Measurements from ENCODE around the gene CLIC3.

Gene CLIC3

DNA sequence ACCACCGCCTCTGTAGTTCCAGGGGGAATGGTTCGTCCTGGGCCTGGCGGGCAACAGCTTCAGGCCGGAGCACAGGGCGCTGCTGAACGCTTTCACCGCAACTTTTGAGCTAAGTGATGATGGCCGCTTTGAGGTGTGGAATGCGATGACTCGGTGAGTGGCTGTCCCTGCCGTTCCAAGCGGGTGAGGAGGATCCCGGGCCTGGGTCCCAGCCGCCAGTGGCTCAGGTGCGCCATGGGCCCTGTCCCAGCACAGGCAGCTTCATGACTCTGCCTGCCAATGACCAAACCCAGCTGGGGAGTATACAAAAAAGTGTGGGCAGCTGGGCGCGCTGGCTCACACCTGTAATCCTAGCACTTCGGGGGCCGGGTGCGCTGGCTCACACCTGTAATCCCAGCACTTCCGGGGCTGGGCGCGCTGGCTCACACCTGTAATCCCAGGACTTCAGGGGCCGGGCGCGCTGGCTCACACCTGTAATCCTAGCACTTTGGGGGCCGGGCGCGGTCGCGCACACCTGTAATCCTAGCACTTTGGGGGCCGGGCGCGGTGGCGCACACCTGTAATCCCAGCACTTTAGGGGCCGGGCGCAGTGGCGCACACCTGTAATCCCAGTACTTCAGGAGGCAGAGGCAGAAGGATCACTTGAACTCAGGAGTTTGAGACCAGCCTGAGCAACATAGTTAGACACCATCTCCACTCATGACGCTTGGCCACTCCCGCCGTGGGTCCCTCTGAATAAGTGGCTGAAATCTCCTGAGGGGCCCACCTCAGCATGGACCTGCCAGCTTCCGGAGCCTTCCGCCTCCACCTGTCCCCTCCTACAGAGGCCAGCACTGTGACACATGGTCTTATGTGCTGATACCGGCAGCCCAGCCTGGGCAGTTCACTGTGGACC is 43.2 kb downstream of the CLIC3 start:
- Histone ChIP-seq H3K4me3 (ENCODE audit: low read depth, low read length) (no peak overlapping the region), H3K27ac (no peak overlapping the region), H3K27me3 (replicated peaks) (no peaks in the 10 kb centered on the region), H3K36me3 (replicated peaks) (no peaks in the 10 kb centered on the region)
- TF ChIP-seq, protein P1, sequence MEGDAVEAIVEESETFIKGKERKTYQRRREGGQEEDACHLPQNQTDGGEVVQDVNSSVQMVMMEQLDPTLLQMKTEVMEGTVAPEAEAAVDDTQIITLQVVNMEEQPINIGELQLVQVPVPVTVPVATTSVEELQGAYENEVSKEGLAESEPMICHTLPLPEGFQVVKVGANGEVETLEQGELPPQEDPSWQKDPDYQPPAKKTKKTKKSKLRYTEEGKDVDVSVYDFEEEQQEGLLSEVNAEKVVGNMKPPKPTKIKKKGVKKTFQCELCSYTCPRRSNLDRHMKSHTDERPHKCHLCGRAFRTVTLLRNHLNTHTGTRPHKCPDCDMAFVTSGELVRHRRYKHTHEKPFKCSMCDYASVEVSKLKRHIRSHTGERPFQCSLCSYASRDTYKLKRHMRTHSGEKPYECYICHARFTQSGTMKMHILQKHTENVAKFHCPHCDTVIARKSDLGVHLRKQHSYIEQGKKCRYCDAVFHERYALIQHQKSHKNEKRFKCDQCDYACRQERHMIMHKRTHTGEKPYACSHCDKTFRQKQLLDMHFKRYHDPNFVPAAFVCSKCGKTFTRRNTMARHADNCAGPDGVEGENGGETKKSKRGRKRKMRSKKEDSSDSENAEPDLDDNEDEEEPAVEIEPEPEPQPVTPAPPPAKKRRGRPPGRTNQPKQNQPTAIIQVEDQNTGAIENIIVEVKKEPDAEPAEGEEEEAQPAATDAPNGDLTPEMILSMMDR (IDR thresholded peaks at IDR 0.05; ENCODE audit: low read depth, low read length, missing control alignments), result no peak
- in situ Hi-C loops (cut with HindIII; ENCODE audit: low pct_ligation_motif_present, low sequenced_read_pairs), result no loop called here
- no peak for DNase-seq

DNA sequence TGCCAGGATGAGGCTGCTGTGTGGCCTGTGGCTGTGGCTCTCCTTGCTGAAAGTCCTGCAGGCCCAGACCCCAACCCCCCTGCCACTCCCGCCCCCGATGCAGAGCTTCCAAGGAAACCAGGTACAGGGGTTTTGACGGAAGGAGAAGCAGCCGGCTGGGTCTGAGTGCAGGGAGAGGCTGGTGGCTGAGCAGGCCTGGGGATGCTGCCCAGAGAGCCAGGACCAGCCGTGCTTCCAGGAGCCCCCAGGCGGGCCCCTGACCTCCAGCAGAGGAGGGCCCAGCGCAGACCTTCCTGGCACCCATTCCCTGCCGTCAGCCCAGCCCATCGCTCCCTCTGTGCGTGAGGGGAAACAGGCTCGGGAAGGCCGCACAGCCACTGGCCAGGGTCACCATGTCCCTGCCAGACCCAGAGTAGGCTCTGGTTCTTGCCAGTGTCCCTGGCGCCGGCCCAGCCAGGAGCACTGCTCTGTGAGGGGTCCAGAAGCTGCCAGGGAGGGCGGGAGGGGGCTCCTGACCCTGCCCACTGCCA is 44.0 kb downstream of the CLIC3 start:
- in situ Hi-C loops (cut with HindIII; ENCODE audit: low pct_ligation_motif_present, low sequenced_read_pairs), result no loop called here
- TF ChIP-seq, protein P1 (IDR thresholded peaks at IDR 0.05; ENCODE audit: low read depth, low read length, missing control alignments), result no peak
- Histone ChIP-seq H3K27me3 (replicated peaks) (no peaks in the 10 kb centered on the region), H3K36me3 (replicated peaks) (no peaks in the 10 kb centered on the region), H3K4me3 (ENCODE audit: low read depth, low read length) (no peak overlapping the region), H3K27ac (no peak overlapping the region)
- DNase-seq, result no peak

DNA sequence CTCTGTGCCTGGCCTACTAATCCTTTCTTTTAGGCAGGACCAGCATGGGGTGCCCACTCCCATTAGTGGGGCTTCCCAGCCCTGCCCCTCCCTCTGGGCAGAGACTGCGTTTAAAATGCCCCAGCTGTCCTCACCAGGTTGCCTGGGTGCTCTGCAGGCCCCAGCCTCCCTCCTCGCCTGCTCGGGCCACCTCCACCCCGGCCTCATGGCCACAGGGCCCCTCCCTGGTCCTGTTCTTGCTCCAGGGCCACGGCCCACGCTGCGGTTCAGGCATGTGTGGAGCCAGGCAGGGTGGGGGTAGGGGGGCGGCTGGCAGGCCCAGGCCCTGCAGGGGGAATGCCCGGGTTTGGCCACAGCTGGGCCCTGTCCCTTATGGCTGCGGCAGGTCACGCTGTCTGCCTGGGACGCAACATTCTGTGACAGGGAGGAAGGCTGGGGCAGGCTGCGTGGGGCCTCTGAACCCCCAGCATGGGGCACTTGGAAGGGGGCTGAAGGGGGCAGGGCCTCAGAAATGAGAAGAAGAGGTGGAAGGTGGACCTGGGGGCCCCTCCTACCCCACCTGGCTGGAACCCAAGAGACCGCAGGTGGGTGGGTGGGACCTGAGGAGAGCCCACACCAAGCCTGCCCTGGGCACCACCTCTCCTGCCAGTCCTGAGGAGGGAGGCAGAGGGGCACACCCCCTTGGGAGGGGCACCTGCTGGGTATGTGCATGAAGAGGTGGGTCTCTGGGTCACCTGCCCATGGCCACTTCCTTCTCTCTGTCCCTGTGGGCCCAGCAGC is 44.6 kb downstream of the CLIC3 start, which contains the start of gene LCN12:
Gene LCN12, plus strand, starts transcription at position 733 of the 780 bp plus-strand sequence. CDS start 55 bp downstream, outside the sequence.
- no peaks in the 10 kb centered on the region for H3K36me3 ChIP-seq (replicated peaks)
- H3K4me3 ChIP-seq (ENCODE audit: low read depth, low read length), result no peak within 1 kb of the TSS
- TF ChIP-seq, protein P1 (IDR thresholded peaks at IDR 0.05; ENCODE audit: low read depth, low read length, missing control alignments), result no peak

DNA sequence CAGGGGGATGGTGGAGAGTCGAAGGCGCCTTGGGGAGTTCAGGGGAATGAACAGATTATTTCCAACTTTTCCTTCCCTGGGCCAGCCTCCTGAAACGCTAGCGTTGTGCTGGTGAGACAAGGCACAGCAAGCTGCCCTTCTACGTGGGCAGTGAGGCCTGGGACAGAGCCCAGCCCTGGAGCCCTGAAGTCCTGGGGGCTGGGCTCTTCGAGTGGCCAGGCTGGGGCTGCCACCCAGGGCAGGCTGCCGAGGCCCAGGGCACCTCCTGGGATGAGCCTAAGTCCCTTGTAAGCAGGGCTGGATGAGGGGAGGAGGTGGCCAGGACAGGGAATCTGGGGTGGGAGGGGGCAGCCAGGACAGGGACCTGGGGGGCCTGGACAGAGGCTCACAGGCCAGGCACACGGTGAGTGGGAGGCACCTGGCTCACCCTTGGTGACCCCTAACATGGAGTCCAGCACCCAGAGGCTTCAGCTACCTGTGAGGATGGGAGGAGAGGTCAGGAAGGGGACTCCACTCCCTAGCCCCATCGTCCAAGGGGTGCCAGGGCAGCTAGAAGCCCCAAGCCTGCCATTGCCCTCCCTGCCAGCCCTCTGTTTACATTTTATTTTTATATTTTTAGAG is 45.6 kb downstream of the CLIC3 start:
- in situ Hi-C loops (cut with HindIII; ENCODE audit: low pct_ligation_motif_present, low sequenced_read_pairs), result no loop called here
- Histone ChIP-seq H3K27ac (no peak overlapping the region), H3K36me3 (replicated peaks) (no peaks in the 10 kb centered on the region), H3K4me3 (ENCODE audit: low read depth, low read length) (peak overlapping the region; percentile 53), H3K27me3 (replicated peaks) (no peaks in the 10 kb centered on the region)
- TF ChIP-seq, protein P1 (IDR thresholded peaks at IDR 0.05; ENCODE audit: low read depth, low read length, missing control alignments), result no peak
- DNase-seq, result no peak

More for the DNA sequence above, 44.6 kb downstream of the CLIC3 start, which contains the start of gene LCN12:
- DNase-seq, result no peak
- H3K27me3 ChIP-seq (replicated peaks), result no peaks in the 10 kb centered on the region
- in situ Hi-C loops (cut with HindIII; ENCODE audit: low pct_ligation_motif_present, low sequenced_read_pairs), result no loop called here
- no peak within 1 kb of the TSS for H3K27ac ChIP-seq

DNA sequence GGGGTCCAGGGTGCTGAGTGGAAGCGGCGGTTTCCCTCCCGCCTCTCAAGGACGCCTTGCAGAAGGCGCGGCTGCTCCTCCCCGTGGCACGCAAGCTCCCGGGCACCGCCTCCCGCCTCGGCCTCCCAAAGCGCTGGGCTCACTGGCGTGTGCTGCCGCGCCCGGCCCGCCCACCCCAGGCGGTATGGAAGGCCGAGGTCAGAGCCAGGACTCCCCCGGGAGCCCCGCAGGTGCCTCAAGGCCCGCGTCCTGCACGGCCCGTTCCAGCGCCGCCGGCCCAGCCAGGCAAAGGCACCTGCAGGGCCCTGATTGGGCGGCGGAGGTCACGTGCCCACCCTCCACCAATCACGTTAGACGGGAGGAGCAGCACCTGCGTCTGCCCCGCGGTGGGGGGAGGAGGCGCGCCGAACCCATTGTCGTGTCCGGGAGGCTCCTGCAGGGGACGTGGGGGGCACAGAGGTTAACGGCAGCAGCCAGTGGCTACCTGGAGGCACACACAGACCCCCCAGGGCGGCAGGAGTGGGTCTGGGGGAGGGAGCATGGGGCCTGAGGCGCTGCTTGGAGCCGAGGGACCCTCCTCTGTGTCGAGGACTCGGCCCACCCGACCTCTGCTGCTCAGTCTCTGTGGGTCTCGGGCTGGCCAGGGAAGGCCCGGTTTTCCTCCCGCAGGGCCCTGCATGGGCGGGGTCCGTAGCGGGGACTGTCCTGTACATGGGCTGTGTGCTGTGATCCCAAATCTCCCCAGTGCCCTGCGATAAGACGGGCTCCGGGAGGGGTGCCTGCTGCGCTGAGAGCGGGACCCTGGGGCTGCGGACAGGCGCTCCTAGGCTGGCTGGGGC is 46.3 kb downstream of the CLIC3 start:
- peak; percentile 81 for DNase-seq
- no peak overlapping the region for H3K27ac ChIP-seq
- H3K27me3 ChIP-seq (replicated peaks), result no peaks in the 10 kb centered on the region
- H3K36me3 ChIP-seq (replicated peaks), result no peaks in the 10 kb centered on the region
- TF ChIP-seq, protein P1 (IDR thresholded peaks at IDR 0.05; ENCODE audit: low read depth, low read length, missing control alignments), result no peak
- H3K4me3 ChIP-seq (ENCODE audit: low read depth, low read length), result peak overlapping the region; percentile 53
- in situ Hi-C loops (cut with HindIII; ENCODE audit: low pct_ligation_motif_present, low sequenced_read_pairs), result loop anchor here (25.0 kb wide), 1 partner anchor 87 kb away; the partner anchor contains the start of genes ABCA2, FUT7 and NPDC1

All from brain microvascular endothelial cell (primary cell).